ENCODE results near the gene GUCA1A. TPM values are rescaled to one million over a fixed set of nuclear protein-coding genes. Genes with fewer than 3 reads are reported as not detected.
"Not testable (repeated sequence)": the region's sequence is repeated elsewhere in the genome, so short reads cannot be mapped to it uniquely, and the experiment has no call there.

The GUCA1A gene
- total RNA-seq, 2 experiments from 2014 or later, result not detected

- ChIA-PET CTCF (no interaction called here), POLR2A (no interaction called here)
Measured at GRCh38 chr6:42141603-42142117, 31.5 kb upstream of the GUCA1A start.

DNA sequence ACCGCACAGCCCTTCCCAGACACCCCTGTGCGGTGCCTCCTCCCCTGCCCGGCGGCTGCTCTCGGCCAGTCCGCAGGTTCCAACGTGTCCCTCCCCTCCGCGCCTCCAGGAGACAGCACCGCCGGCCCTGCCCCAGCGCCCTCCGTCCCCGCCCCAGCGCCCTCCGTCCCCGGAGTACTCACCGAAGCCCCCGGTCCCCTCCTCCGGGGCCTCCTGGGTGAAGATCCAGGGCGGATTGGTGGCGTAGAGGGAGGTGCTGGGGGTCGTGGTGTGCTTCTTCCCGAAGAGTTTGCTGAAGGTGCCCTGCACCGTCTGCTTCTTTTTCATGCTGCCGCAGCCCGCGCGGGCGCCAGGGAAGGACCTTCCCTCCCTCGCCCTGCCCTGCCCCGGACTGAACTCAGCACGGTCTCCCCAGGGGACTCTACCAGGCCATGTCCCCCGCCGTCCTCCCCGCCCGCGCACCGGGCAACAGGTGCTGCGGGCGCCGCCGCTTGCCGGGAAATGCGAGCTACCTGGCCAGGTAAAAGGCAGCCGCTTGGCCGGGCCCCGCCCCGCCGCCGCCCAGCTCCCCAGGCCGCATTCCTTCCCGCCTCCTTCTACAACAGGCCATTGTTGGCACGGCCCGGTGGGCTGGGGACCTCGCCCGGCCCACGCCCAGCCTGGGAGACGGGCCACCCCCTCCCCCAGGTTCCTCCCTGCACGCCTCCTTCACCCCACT lies 30.9 kb upstream of the GUCA1A start, which contains the start of gene C6orf132:
C6orf132 (minus strand) TSS at position 503 of the 718 bp plus-strand sequence; CDS start at position 327, 176 bp downstream.
- POLR2A ChIA-PET, result no interaction called here
- CTCF ChIA-PET, result no interaction called here

GRCh38 chr6:42147138-42147562 lies 26.0 kb upstream of the GUCA1A start:
- ChIA-PET POLR2A (no interaction called here), CTCF (interaction anchor here (0.7 to 0.8 kb wide), 2 partner anchors 14 to 43 kb away, joined by 3 read pairs; no protein-coding TSS in a partner anchor)

DNA sequence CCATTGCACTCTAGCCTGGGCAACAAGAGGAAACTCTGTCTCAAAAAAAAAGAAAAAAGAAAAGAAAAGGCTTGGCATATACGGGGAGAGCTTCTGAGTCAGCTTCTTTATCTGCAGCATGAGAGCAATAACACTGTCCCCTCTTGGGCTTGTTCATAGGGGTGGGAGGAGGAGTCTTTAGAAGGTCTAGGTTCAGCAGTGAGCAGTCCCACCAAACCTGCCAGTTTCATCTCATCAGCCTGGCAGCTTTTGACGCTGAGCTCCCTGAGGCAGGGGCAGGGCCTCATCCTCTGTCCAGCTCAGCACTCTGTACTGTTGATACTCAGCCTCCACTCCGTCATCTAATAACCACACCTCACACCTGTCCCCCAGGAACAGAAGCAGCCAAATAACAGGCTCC lies 25.1 kb upstream of the GUCA1A start:
- ChIA-PET CTCF (interaction anchor here (0.8 kb wide), 1 partner anchor 44 kb away, joined by 3 read pairs; no protein-coding TSS in a partner anchor), POLR2A (no interaction called here)

DNA sequence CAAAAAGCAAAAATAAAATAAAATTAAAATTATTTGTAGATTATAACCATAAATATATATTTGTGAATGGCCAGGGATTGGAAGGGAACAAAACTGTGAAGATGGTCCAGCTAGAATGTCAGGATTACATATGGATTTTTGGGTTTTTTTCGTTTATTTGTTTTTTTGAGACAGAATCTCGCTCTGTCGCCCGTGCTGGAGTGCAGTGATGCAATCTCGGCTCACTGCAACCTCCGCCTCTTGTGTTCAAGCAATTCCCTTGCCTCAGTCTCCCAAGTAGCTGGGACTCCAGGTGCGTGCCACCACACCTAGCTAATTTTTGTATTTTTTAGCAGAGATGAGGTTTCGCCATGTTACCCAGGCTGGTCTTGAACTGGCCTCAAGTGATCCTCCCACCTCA lies 22.9 kb upstream of the GUCA1A start:
- ChIA-PET CTCF (no interaction called here), POLR2A (no interaction called here)

GRCh38 chr6:42152024-42152423 lies 21.1 kb upstream of the GUCA1A start:
- ChIA-PET CTCF (no interaction called here), POLR2A (no interaction called here)

DNA sequence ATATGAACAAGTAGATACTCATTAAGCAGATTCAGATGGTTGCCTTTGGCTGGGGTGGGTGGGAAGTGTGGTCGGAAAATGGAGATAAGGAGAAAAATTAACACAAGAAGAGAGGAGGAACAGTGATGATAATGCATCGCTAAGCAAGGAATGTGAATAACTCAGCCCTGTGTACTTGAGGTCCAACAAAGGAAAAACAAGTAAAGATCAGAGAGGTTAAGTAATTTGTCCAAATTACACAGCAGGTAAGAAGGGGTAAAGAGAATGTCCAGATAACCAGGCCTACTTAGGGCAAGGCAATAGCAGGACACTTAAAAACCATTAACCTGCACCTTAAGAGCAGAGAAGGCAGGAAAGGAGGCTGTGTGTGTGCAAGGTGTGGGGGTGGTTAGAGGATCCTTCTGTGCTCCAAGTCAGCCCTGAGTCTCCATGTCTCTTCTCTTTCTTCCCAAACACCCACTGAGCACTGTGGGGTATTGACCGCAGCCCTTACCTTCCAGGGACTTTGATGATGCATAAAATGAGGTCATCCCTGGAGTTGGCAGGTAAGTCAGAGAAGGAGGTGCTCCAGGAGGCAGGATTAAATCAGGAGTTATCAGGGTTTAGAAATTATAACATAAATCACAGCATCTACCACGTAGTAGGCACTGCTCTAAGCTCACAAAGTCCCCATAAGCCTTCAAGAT lies 20.5 kb upstream of the GUCA1A start:
- CTCF ChIA-PET, result not testable (repeated sequence)

GRCh38 chr6:42153921-42154320 lies 19.2 kb upstream of the GUCA1A start:
- ChIA-PET CTCF (no interaction called here), POLR2A (no interaction called here)

More for the DNA sequence above, 20.5 kb upstream of the GUCA1A start:
- POLR2A ChIA-PET, result not testable (repeated sequence)

GRCh38 chr6:42154461-42155209 lies 18.5 kb upstream of the GUCA1A start:
- ChIA-PET POLR2A (no interaction called here), CTCF (no interaction called here)

DNA sequence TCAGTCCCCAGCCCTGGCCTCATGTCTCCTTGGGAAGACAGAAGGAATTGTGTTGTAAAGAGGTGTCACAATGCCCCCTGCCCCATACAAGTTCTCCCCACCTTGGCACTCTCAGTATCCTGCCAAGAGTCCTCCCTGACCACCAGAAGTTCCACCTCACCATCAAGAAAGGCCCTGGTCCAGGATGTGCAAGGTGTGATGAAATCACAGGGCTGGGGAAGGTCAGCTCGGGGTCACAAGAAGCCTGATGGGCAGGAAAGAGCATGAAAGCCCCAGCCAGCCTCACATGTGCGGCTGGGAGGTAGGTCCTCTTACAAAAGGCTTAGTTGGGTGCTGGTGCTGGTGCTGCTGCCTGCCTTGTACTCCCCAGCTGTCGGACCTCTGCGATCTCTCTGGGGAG lies 17.9 kb upstream of the GUCA1A start:
- POLR2A ChIA-PET, result no interaction called here
- CTCF ChIA-PET, result no interaction called here

- ChIA-PET CTCF (interaction anchor here (1.3 kb wide), 1 partner anchor 58 kb away, joined by 3 read pairs; no protein-coding TSS in a partner anchor), POLR2A (no interaction called here)
Measured at GRCh38 chr6:42156638-42157037, 16.5 kb upstream of the GUCA1A start.

DNA sequence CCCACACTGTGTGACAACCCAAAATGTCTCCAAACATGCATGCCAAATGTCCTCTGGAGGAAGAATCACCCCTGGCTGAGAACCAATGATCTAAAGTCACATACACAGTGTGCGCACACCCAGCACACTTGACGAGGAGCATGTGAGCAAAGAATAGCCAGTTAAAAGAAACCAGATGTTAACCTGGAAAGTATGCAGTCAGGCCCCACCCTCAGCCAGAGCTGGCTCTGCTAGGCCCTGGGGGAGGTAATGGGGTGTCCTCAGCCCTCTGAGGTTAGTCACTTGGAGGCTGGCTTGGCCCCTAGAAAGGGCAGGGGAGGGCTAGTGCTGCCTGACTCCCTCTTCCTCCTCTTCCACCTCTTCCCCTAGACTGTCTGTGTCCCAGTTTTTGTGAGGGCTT lies 15.2 kb upstream of the GUCA1A start:
- CTCF ChIA-PET, result no interaction called here
- POLR2A ChIA-PET, result no interaction called here

DNA sequence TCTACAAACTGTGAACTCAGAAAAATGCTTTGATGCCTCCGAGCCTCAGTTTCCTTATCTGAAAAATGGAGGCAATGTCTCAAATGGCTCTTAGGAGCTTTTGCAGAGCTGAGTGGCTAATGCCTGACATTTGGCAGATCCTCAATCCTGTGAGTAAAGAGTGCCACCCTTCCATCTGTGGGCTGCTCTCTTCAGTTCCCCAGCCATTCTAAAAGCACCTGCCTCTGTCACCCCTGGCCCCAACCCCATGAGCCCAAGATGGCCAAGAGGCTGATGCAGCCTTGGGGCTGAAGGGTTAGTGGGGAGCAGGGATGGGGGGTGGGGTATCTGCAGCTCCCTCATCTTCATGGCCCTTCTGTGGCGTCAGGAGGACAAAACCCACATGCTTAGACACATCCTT lies 14.5 kb upstream of the GUCA1A start:
- ChIA-PET CTCF (no interaction called here), POLR2A (no interaction called here)

GRCh38 chr6:42159431-42160024 lies 13.6 kb upstream of the GUCA1A start:
- ChIA-PET POLR2A (no interaction called here), CTCF (interaction anchor here (0.6 to 1.1 kb wide), 2 partner anchors 72 to 86 kb away, joined by 3 read pairs; no protein-coding TSS in a partner anchor)

DNA sequence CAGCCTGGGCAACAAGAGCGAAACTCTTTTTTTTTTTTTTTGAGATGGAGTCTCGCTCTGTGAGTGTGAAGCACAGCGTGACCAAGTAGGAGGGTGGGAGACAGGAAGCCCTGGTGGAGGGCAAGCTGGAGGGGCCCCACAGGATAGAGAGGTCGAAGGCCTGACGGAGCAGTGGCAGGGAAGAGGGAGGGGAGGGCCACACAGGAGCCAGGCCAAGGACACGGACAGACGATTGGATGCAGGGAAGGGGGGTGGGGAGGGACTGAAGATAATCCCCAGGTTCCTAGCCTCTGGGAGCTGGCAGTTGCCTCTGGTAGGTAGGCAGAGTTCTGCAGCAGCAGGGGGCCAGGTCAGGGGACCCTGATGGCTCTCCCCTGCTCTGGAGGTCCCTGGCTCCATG lies 10.8 kb upstream of the GUCA1A start:
- CTCF ChIA-PET, result interaction anchor here (1.1 kb wide), 1 partner anchor 26 kb away, joined by 3 read pairs; no protein-coding TSS in a partner anchor
- POLR2A ChIA-PET, result no interaction called here

DNA sequence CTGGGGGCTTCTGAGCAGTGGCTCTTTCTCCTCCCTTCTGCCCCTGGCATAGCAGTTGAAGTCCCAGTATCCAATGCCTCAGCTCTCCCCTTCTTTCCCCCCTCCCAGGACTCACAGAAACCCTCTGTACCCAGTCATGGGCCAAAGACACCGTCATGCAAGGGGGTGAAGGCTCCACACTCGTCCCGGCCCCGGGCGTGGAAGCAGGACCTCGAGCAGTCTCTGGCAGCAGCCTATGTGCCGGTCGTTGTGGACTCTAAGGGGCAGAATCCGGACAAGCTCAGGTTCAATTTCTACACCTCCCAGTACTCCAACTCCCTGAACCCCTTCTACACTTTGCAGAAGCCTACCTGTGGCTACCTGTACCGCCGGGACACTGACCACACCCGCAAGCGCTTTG lies 10.4 kb upstream of the GUCA1A start:
- CTCF ChIA-PET, result no interaction called here
- POLR2A ChIA-PET, result no interaction called here

DNA sequence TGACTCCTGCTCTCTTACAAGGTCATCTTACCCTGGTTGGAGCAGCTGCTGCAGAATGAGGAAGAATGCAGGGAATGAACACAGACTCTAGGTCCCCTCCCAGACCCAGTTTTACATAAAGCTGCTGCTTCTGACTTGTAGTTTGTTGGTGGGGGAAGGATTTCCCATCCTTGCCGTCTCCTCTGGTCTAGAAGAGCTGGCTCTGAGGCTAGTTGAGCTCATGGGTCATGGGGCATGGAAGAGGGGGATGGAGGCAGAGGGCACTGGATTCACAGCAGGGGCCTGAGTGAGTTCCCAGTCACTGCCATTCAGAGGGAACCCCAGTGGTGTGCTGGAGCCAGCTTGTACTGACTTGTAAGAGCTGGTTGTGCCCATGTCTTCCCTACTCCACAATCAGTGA lies 9.2 kb upstream of the GUCA1A start:
- ChIA-PET POLR2A (interaction anchor here (0.6 kb wide), 2 partner anchors 113 to 297 kb away, joined by 3 read pairs; no protein-coding TSS in a partner anchor), CTCF (interaction anchor here (0.6 to 1.9 kb wide), 6 partner anchors 59 to 894 kb away, joined by 3 to 5 read pairs (median 4); partner anchors contain the start of genes BYSL and MED20)

GRCh38 chr6:42165016-42165415 lies 8.1 kb upstream of the GUCA1A start:
- CTCF ChIA-PET, result interaction anchor here (1.2 to 1.9 kb wide), 2 partner anchors 60 to 244 kb away, joined by 3 to 5 read pairs; partner anchors contain the start of genes BYSL and MED20
- POLR2A ChIA-PET, result no interaction called here

DNA sequence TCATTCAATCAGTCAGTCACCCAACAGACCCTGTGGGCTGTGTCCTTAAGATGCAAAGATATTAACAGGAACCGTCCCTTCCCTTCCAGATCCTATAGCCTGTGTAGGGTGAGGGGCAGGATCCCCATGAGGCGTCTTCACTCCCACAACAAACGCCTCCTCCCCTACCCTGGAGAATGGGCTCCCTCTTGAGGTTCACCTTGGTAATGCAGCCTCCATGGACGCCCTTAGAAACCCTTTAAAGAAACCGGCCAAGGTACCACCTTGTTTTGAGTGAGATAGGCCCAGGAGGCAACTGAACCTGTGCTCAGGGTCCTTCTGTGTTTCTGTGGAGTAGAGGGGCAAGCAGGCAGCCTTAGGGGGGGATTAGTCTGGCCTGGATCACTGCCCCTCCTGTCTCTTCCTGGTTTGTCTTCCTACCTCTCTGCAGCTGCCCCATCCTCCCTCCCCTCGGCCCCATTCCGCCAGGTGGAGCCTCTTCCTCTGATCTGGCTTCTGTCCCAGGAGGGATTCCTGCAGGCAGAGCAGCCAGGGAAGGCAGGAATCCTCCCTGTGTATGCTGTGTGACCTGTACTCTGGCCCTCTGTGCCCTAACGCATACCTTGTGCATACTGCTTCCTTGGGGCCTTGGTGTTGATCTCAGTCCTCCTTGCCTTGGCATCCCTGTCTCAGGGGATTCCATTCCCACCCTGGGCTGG lies 6.6 kb upstream of the GUCA1A start:
- ChIA-PET CTCF (interaction anchor here (0.9 to 1.2 kb wide), 4 partner anchors 63 to 381 kb away, joined by 3 read pairs; no protein-coding TSS in a partner anchor), POLR2A (interaction anchor here (0.6 kb wide), 1 partner anchor 15 kb away, joined by 6 read pairs; no protein-coding TSS in a partner anchor)
